ENCODE data around the gene ITPR2. TPM values are rescaled to one million over a fixed set of nuclear protein-coding genes. Genes with fewer than 3 reads are reported as not detected.
"Not testable (repeated sequence)": the region's sequence is repeated elsewhere in the genome, so short reads cannot be mapped to it uniquely, and the experiment has no call there.

Gene ITPR2
- total RNA-seq, 1 experiment from 2014 or later, result 26.0 TPM

- intact Hi-C loops (cut with micrococcal nuclease; ENCODE audit: unreplicated experiment), result no loop called here
- no peaks in the 10 kb centered on the region for H3K36me3 ChIP-seq (ENCODE audit: low read depth)
- no peaks in the 10 kb centered on the region for H3K79me2 ChIP-seq (ENCODE audit: low read depth)
- no peak overlapping the region for H3K4me2 ChIP-seq
- no peaks in the 10 kb centered on the region for H4K20me1 ChIP-seq (ENCODE audit: insufficient read depth)
- H2AFZ ChIP-seq, result no peak overlapping the region
- ChIA-PET CTCF (interaction anchor here (0.7 kb wide), 1 partner anchor 19 kb away, joined by 10 read pairs; no protein-coding TSS in a partner anchor), POLR2A (ENCODE audit: unreplicated experiment) (no interaction called here)
- H3F3A ChIP-seq (ENCODE audit: insufficient read depth, low read depth), result no peaks in the 10 kb centered on the region
- H3K9me3 ChIP-seq (ENCODE audit: insufficient read depth, low read depth), result no peaks in the 10 kb centered on the region; the same call in 1 of the 2 replicates
- H3K9me2 ChIP-seq (ENCODE audit: insufficient read depth), result no peaks in the 10 kb centered on the region
- H3K27me3 ChIP-seq (ENCODE audit: insufficient read depth, low read depth), result no peaks in the 10 kb centered on the region
- TF ChIP-seq EZH2 (IDR thresholded peaks at IDR 0.05; ENCODE audit: low read depth), result no peak
- TF ChIP-seq, protein P1, sequence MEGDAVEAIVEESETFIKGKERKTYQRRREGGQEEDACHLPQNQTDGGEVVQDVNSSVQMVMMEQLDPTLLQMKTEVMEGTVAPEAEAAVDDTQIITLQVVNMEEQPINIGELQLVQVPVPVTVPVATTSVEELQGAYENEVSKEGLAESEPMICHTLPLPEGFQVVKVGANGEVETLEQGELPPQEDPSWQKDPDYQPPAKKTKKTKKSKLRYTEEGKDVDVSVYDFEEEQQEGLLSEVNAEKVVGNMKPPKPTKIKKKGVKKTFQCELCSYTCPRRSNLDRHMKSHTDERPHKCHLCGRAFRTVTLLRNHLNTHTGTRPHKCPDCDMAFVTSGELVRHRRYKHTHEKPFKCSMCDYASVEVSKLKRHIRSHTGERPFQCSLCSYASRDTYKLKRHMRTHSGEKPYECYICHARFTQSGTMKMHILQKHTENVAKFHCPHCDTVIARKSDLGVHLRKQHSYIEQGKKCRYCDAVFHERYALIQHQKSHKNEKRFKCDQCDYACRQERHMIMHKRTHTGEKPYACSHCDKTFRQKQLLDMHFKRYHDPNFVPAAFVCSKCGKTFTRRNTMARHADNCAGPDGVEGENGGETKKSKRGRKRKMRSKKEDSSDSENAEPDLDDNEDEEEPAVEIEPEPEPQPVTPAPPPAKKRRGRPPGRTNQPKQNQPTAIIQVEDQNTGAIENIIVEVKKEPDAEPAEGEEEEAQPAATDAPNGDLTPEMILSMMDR (conservative IDR thresholded peaks at IDR 0.05), result no peak
- no peak overlapping the region for H3K27ac ChIP-seq
- BruUV-seq (replicated peaks), result no TSS peak
- no peak for DNase-seq
- H3K4me1 ChIP-seq (replicated peaks; ENCODE audit: insufficient read depth), result no peaks in the 10 kb centered on the region
- H3K4me3 ChIP-seq, result no peak overlapping the region
Observed at GRCh38 chr12:26734510-26735248, 98.3 kb downstream of the ITPR2 start.

- no TSS peak for BruUV-seq (replicated peaks)
- POLR2A ChIA-PET (ENCODE audit: unreplicated experiment), result no interaction called here
- Histone ChIP-seq H3K27ac (no peak overlapping the region), H3F3A (ENCODE audit: insufficient read depth, low read depth) (no peaks in the 10 kb centered on the region), H3K9me3 (ENCODE audit: insufficient read depth, low read depth) (no peaks in the 10 kb centered on the region), H3K9me2 (ENCODE audit: insufficient read depth) (no peaks in the 10 kb centered on the region), H4K20me1 (ENCODE audit: insufficient read depth) (no peaks in the 10 kb centered on the region), H3K4me1 (replicated peaks; ENCODE audit: insufficient read depth) (no peaks in the 10 kb centered on the region), H3K4me2 (no peak overlapping the region), H3K79me2 (ENCODE audit: low read depth) (no peaks in the 10 kb centered on the region), H3K4me3 (no peak overlapping the region), H2AFZ (no peak overlapping the region), H3K27me3 (ENCODE audit: insufficient read depth, low read depth) (no peaks in the 10 kb centered on the region), H3K36me3 (ENCODE audit: low read depth) (no peaks in the 10 kb centered on the region)
- CTCF ChIA-PET, result no interaction called here
- no peak for TF ChIP-seq EZH2 (IDR thresholded peaks at IDR 0.05; ENCODE audit: low read depth)
- TF ChIP-seq, protein P1 (conservative IDR thresholded peaks at IDR 0.05), result no peak
- no peak for DNase-seq
- intact Hi-C loops (cut with micrococcal nuclease; ENCODE audit: unreplicated experiment), result no loop called here
Observed at GRCh38 chr12:26732005-26732908, 100.7 kb downstream of the ITPR2 start.

DNA sequence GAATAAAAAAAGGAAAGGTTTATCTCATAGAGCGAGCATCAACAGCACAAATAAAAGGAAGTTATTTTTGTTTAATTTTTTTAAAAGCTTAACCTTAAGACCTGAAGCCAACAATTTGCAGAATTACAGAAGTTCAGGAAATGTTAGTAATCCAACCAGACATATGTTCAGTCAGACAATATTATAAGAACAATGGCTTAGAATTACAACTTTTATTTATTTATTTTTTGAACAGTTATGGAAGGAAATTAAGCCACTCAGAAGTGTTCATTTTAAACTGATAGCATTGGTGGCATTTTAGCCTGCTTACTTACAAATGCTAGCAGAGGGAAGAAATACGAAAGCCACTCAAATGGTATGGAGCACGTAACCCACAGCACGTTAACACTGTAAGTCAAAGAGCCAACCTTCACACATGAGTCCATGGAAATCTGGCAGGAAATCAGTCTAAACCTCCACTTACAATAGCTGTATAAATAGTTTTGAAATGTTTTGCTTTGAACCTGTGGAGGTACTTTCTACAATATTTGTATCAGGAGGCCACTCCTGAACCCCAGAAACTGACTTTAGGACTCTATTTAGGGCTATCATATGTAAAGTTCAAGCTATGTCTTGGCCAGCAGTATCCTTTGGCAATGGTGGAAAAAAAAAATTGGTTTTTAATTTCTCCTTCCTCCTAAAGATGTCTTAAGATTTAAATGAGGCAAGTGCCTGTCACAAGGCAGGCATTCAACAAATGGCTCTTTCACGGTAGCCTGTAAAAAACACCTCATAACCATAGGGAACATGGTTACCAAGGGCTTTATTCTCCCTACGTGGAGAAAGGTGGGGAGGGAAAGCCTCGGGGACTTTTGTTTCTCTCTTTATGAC, 102.3 kb downstream of the ITPR2 start:
- CTCF ChIA-PET, result no interaction called here
- H3K9me2 ChIP-seq (ENCODE audit: insufficient read depth), result no peaks in the 10 kb centered on the region
- POLR2A ChIA-PET (ENCODE audit: unreplicated experiment), result no interaction called here
- TF ChIP-seq, protein P1 (conservative IDR thresholded peaks at IDR 0.05), result no peak
- no peak for TF ChIP-seq EZH2 (IDR thresholded peaks at IDR 0.05; ENCODE audit: low read depth)
- no peak overlapping the region for H3K4me2 ChIP-seq
- no peaks in the 10 kb centered on the region for H4K20me1 ChIP-seq (ENCODE audit: insufficient read depth)
- no peak overlapping the region for H3K4me3 ChIP-seq
- DNase-seq, result no peak
- intact Hi-C loops (cut with micrococcal nuclease; ENCODE audit: unreplicated experiment), result no loop called here
- H2AFZ ChIP-seq, result no peak overlapping the region
- no peaks in the 10 kb centered on the region for H3K27me3 ChIP-seq (ENCODE audit: insufficient read depth, low read depth)
- H3K79me2 ChIP-seq (ENCODE audit: low read depth), result no peaks in the 10 kb centered on the region
- BruUV-seq (replicated peaks), result no TSS peak
- no peak overlapping the region for H3K27ac ChIP-seq
- H3F3A ChIP-seq (ENCODE audit: insufficient read depth, low read depth), result no peaks in the 10 kb centered on the region
- no peaks in the 10 kb centered on the region for H3K4me1 ChIP-seq (replicated peaks; ENCODE audit: insufficient read depth)
- H3K36me3 ChIP-seq (ENCODE audit: low read depth), result no peaks in the 10 kb centered on the region
- no peaks in the 10 kb centered on the region for H3K9me3 ChIP-seq (ENCODE audit: insufficient read depth, low read depth)

GRCh38 chr12:26729137-26729671, 103.8 kb downstream of the ITPR2 start:
- H3F3A ChIP-seq (ENCODE audit: insufficient read depth, low read depth); DNase-seq; H3K27ac ChIP-seq; intact Hi-C loops (cut with micrococcal nuclease; ENCODE audit: unreplicated experiment); H3K27me3 ChIP-seq (ENCODE audit: insufficient read depth, low read depth); H3K4me1 ChIP-seq (replicated peaks; ENCODE audit: insufficient read depth); H2AFZ ChIP-seq; H3K9me3 ChIP-seq (ENCODE audit: insufficient read depth, low read depth); H3K4me3 ChIP-seq; BruUV-seq (replicated peaks); H3K36me3 ChIP-seq (ENCODE audit: low read depth); H3K4me2 ChIP-seq; H3K9me2 ChIP-seq (ENCODE audit: insufficient read depth); H3K79me2 ChIP-seq (ENCODE audit: low read depth); H4K20me1 ChIP-seq (ENCODE audit: insufficient read depth): not testable (repeated sequence)
- POLR2A ChIA-PET (ENCODE audit: unreplicated experiment), result interaction anchor here (0.6 kb wide), 1 partner anchor 755 kb away, joined by 4 read pairs; no protein-coding TSS in a partner anchor
- CTCF ChIA-PET, result interaction anchor here (0.7 kb wide), 1 partner anchor 577 kb away, joined by 4 read pairs; no protein-coding TSS in a partner anchor

Measured in PC-9 (cell line).